ENCODE results near the gene THSD7A.

GRCh38 chr7:11830582-11831155, 1.3 kb downstream of the THSD7A start:
- no peak for TF ChIP-seq CTCF (conservative IDR thresholded peaks at IDR 0.05; ENCODE audit: low read depth, low read length)
- no peak for TF ChIP-seq EZH2 (IDR thresholded peaks at IDR 0.05; ENCODE audit: borderline replicate concordance, low read depth, low read length, poor library complexity, severe bottlenecking)
